GM18505 (cell line): ENCODE measurements around the gene KRT23.

Experiments
- ATAC-seq: cut with Tn5 transposase; IDR thresholded peaks from one replicate; pipeline ENCODE4 v1.9.1; 2021; ENCODE audit not compliant: unreplicated experiment
- POLR2A ChIP-seq: IDR thresholded peaks from 4 replicates; pipeline ENCODE4 v1.6.1; 2011; ENCODE audit warnings: borderline replicate concordance; ENCODE audit not compliant: insufficient read depth, insufficient read length; ENCODE audit errors: extremely low read depth

The KRT23 gene

DNA sequence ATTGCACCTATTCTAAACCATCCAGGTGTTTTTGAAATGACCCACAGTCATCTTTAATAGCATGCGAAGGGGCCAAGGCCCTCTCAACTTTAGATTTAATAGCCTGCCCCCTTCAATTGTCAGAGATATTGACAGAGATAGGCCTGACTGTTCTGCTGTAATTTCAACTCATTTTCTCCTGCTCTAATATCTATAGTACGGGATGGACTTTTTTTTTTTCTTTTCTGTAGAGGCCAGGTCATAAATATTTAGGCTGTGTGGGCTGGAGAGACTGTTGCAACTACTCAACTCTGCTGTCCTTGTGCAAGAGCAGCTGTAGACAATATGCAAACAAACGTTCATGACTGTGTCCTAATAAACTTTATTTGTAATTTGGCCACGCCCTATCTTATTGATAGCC lies 27.7 kb downstream of the KRT23 start:
- no peak for TF ChIP-seq POLR2A

DNA sequence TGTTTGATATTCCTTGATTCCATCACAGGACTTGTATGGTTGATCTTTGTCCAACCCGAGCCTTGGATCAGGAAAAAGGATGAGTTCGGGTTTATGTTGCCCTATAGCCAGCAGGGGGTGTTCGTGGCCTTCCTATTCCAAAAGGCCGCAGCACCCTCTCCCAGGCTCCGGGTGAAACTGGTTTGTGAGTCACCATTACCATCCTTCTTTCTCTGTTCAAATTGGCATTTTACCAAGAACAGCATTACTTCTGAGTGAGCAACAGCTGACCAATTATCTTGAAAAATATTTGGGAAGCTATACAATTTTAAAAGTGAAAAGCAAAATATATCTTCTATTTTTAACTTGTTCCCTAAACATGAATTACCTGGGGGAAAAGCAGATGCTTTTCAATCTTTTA lies 28.1 kb downstream of the KRT23 start:
- TF ChIP-seq POLR2A = no peak

More for the DNA sequence above, 27.7 kb downstream of the KRT23 start:
- no peak for ATAC-seq

DNA sequence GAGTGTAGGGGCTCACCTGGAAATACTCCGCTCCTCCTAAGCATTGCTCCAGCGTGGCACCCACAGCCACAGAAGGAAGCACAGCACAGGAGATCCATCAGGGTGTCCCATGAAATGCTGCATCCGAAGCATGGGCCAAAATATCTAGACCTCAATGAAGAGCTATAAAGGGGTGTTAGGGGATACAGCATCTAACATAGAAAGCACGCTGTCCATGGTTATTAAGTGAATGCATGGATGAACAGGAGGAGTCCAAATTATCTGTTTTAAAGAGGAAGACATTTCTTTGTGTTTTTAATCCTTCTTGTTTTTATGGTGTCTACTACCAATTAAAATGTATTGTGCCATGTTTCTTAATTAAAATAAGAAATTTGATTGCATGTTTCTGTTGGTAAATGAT lies 30.8 kb downstream of the KRT23 start:
- TF ChIP-seq POLR2A = no peak
- ATAC-seq = no peak

More for the DNA sequence above, 28.1 kb downstream of the KRT23 start:
- no peak for ATAC-seq

DNA sequence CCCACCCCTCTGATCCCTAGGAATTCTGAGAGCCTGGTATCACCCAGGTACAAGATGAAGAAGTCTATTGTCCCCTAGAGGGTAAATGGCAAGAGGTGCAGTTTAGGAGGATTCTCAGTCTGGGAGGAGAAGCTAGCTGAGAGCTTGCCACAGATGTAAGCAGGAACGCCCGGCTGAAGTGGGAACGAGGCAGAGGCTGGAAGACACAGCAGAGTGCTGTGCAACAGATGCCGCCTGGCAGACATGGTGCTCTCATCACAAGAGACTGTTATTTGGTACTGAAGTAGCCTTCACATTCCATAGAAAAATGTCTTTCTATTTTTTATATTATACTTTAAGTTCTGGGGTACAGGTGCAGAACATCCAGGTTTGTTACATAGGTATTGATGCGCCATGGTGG lies 32.1 kb downstream of the KRT23 start:
- TF ChIP-seq POLR2A = no peak
- ATAC-seq = no peak

DNA sequence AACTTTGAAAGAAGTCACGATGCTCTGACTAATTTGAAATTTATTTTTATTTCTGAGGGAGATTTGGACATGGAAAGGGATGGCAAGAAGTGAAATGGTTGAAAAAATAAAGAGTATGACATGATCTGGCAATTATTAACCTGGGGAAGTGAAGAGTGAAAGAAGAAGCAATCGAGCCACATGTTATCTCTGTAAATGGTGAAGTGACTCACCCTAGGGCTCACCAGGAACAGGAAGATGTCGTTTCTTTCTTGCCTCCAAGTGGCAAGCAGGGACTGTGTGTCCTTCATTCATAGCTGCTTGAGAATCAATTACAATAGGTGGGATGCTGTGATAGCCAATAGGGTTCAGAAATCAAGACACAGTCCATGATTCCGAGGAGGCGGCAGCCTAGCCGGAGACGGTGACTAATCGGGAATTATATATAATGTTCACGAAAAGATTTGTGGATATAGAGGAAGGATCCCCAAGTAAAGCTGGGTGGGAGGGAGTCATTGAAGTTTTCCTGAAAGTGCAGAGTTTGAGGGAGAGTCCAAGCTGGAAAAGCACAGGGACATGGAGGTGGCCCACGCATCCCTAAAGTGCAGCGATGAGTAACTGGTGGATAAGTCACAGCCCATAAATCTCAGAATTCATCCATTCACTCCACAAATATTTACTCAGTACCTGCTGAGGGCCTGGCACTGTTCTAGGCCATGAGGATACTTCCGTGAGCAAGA lies 34.2 kb downstream of the KRT23 start:
- no peak for ATAC-seq
- TF ChIP-seq POLR2A = no peak

DNA sequence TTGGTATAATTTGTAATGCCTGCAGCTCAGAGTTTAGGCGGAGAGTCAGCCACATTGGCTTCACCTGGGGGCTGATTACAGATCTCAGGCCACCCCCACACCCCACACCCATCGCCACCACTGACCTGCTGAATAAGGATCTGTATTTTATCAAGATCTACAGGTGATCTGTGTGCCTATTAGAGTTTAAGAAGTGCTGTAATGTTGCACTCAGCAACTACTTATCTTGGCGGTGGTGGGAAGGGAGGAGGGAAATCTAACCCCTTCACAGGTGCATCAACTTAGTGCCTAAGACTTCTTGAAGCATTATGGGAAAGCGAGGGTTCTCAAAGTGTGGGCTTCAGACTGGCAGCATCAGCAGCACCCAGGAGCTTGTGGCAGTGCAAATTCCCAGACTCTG lies 34.9 kb downstream of the KRT23 start:
- no peak for TF ChIP-seq POLR2A
- no peak for ATAC-seq

DNA sequence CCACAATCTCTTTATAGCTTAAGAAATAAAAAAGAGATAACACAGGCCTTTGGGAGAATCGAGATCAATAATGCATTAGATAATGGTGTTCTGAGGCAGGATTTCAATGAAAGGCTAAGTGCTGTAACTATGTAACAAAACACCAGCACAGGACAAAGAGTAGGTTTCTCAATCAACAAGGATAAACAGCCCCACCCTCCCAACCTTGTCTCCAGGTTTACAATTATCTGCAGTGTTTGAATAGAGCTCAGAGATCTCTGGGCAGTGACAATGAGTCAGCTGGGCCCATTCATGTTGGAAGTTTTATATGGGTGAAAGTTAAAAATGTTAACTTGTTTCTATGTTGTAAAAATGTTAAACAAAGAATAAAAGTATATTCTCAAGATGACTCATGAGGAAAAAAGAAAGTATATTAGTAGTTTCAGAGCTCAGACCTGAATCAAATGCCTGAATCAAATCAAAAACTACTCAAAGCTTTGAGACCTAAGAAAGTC lies 35.4 kb downstream of the KRT23 start:
- ATAC-seq = no peak
- TF ChIP-seq POLR2A = no peak

DNA sequence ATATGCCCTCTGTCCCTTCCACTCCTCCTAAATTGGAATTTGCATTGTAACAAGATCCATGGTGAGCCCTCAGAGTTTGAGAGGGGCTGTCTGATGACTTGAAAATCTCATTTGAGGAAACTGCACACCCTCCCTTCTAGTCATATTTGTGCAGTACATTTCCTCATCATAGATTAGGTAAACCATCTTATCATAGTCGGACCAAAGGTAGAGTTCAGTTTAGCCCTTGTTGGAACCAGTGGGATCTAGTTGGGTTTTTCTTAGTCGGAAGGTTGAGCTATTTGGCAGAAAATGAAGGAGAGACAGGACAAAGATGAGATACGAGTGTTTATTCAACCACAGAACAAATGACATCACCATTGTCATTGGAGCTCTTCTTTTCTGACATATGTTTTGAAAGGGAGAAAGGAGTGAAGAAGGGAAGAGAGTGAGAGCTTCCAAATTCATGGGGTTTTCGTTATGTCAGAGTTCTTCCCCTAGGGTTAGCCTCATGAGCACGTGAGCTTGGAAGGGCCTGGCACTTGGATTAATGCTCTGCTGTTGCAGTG lies 36.6 kb downstream of the KRT23 start:
- TF ChIP-seq POLR2A = no peak
- no peak for ATAC-seq

DNA sequence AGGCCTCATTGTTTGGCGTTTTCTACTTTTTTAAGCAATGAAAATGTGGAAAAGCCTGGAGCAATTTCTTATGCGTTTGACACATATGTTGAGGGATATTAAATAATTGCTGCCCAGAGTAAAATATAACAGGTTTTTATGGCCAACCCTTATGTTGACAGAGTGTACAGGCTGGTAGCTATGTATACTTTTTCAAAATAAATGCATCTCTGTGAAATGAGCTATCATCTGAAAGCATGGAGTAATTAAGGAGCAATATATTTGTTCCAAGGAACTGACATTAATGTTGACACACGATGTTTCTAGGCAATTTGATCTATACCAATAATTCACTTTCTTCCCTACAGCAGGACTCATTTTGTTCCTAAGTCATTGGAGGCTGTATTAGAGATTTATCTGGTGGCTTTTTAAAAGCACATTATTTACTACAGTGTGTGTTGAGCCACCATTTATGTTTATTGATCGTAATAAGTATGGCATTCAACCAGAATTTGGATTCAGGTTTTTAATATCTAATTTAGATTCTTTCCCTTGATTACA lies 40.5 kb downstream of the KRT23 start:
- no peak for TF ChIP-seq POLR2A
- no peak for ATAC-seq

DNA sequence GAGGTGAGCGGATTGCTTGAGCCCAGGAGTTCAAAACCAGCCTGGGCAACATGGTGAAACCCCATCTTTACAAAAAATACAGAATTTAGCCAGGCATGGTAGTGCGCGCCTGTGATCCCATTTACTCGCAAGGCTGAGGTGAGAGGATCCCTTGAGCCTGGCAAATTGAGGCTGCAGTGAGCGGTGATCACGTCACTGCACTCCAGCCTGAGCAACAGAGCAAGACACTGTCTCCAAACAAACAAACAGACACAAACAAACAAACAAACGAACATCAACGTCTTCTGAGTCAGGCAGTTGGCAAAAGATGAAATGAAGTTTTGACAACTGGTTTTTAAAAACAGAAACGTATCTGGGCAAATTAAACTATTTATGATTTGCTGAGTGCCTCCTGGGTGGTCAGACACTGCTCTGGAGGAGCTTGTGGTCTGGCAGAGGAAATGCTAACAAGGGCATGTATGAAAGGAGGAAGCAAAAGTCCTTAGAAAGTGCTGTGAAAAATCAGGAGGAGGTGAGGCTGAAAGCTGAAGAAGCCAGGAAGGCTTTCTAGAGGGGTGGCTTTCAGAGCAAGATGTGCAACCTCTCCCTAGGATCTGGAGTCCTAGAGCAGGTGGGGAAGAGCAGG lies 42.2 kb downstream of the KRT23 start:
- ATAC-seq = no peak
- no peak for TF ChIP-seq POLR2A

DNA sequence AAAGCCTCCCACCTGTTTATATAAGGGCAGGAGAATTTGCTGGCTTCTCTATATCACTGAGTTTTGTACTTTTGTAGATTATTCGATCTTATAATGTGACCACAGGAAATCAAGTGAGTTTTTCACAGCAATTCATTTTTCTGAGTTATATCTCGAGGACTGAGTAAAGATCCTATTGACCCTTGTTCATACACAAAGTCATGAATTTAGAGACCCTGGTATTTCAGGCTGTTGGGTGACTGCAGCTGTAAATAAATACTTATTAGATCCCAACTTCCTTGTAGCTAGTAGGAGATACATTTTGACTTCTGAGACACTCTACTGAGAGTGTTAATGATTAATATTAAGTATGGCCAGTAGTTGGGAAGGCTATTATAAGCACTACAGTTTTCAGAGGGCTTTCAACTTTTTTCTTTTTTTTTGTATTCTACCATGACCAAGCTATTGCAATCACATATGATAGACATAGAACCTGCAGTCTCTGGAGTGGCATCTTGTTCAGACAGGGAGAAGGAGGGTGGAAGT lies 49.2 kb downstream of the KRT23 start:
- no peak for ATAC-seq
- no peak for TF ChIP-seq POLR2A

DNA sequence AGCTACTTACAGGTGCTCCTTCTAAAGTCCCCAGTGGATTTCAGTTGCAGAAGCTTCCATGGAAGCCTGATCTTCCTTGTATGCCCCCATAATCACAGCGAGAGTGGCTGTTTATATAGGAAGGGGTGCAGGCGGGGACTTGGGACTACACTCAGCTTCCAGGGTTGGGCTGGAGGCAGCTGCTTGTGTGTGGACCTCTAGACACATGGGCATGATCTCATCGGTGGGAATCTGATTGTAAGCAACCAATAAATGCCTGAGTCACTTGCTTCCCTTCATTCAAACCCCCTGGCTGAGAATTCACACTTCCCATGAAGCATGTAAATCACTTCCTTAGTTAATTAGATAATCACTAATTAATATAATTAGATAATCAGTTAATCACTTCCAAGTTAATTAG lies 51.4 kb downstream of the KRT23 start:
- TF ChIP-seq POLR2A = no peak
- no peak for ATAC-seq

DNA sequence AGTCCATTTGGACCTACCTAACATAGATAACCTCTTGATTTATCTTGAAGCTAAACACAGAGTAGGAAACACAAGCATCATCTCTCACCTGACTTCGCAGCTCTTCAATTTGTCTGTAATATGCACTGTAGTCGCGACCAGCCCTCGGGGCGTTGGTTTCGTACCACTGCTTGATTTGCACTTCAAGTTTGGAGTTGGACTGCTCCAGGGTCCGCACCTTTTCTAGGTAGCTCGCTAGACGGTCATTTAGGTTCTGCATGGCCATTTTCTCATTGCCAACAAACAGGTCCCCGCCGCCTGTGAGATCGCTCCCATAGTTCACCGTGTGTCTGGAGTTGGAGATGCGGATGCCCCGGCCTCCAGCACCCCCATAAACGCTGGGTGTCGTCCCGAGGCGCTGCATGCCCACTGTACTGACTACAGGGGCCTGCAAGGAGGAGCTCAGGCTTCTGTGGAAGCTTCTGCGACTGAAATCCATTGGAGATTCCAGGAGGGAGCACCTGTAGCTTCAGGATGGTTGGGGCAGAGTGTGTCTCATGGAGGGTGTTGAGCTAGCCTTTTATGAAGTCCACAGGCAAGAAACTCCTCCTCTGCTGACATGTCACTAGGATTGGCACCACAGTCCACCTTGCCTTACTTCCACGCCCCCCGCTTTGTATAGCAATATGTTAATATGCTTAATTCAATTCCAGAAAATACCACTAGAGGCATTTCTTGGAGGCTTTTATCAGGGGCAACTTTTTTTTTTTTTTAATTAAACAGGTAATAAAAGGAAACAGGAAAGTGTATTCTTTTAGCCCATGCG lies 52.5 kb downstream of the KRT23 start, which contains the start of gene KRT20:
KRT20 (minus strand) TSS at position 535 of the 805 bp plus-strand sequence; CDS start at position 478, 57 bp downstream.
- no peak for TF ChIP-seq POLR2A
- no peak for ATAC-seq
